Panc1 (cell line): ENCODE results near the gene TDRD7. TPM values are rescaled to one million over a fixed set of nuclear protein-coding genes. Genes with fewer than 3 reads are reported as not detected.

Experiments
- ATAC-seq: fragments of 200-7000 bp; cut with Tn5 transposase; 2 replicates; pipeline ENCODE4 v1.9.1; 2020; ENCODE audit warnings: mild to moderate bottlenecking, moderate library complexity
- BruUV-seq: library from RNA; stranded (reverse); fragments of 400-500 nt; replicated peaks from 2 replicates; lab custom pipeline; 2021; lab: Mats Ljungman, UMichigan
- CTCF ChIA-PET: fragments of 300-600 bp; sonication (Branson Sonifier 250); formaldehyde crosslinking; loops from one replicate; lab custom pipeline; 2022; ENCODE audit warnings: antibody characterized with exemption; lab: Charles Lee
- POLR2A ChIA-PET: fragments of 300-600 bp; sonication (Branson Sonifier 250); formaldehyde crosslinking; loops from one replicate; lab custom pipeline; 2022; ENCODE audit warnings: antibody characterized with exemption; lab: Charles Lee
- DNase-seq: peaks from one replicate; pipeline ENCODE4 v3.0.0-alpha.2; 2010; ENCODE audit warnings: low read depth, low spot score
- H3K27ac ChIP-seq: 2 replicates; pipeline ENCODE4 v1.5.1; 2011; ENCODE audit warnings: mild to moderate bottlenecking, low read length, inconsistent platforms
- H3K27me3 ChIP-seq: fragments of 200-500 bp; sonication (Bioruptor generic); 2 replicates; pipeline ENCODE4 v1.6.0; 2014; ENCODE audit warnings: low read length, inconsistent platforms; ENCODE audit not compliant: control insufficient read depth, insufficient read depth
- H3K36me3 ChIP-seq: fragments of 200-500 bp; sonication (Bioruptor generic); 2 replicates; pipeline ENCODE4 v1.5.1; 2014; ENCODE audit warnings: inconsistent platforms, mild to moderate bottlenecking, low read length, moderate library complexity; ENCODE audit not compliant: control insufficient read depth, insufficient read depth
- H3K4me1 ChIP-seq: 2 replicates; pipeline ENCODE4 v1.5.1; 2011; ENCODE audit warnings: inconsistent platforms, mild to moderate bottlenecking, low read length, moderate library complexity; ENCODE audit not compliant: control insufficient read depth, insufficient read depth
- H3K4me3 ChIP-seq, 2 experiments: 2 replicates each; pipeline ENCODE4 v1.5.1; 2011 to 2012; ENCODE audit warnings: low read depth in 2 of 2, low read length in 2 of 2, mild to moderate bottlenecking in 2 of 2, inconsistent platforms in 1 of 2, moderate library complexity in 1 of 2
- H3K9me3 ChIP-seq: fragments of 200-500 bp; sonication (Bioruptor generic); 2 replicates; pipeline ENCODE4 v1.5.1; 2014; ENCODE audit warnings: low read depth, mild to moderate bottlenecking, inconsistent platforms, low read length, moderate library complexity; ENCODE audit not compliant: control insufficient read depth, insufficient read depth
- POLR2AphosphoS5 ChIP-seq: IDR thresholded peaks from 2 replicates; pipeline ENCODE4 v1.6.1; 2012; ENCODE audit warnings: mild to moderate bottlenecking, low read depth, low read length, moderate library complexity
- SIN3A ChIP-seq: IDR thresholded peaks from 2 replicates; pipeline ENCODE4 v1.6.1; 2012; ENCODE audit warnings: low read depth, mild to moderate bottlenecking, low read length, moderate library complexity, borderline replicate concordance; ENCODE audit not compliant: insufficient read depth
- TCF7L2 ChIP-seq: IDR thresholded peaks from 2 replicates; pipeline ENCODE4 v1.6.1; 2011; ENCODE audit warnings: mild to moderate bottlenecking, low read depth, low read length, inconsistent platforms
- in situ Hi-C: cut with HindIII; loops from 2 replicates; pipeline ENCODE4 v1.10.0; 2016; ENCODE audit warnings: low sequenced_read_pairs, low pct_unique_long_range_greater_than_20kb
- intact Hi-C: fragments of 100-400 bp; cut with micrococcal nuclease; formaldehyde crosslinking; loops from one replicate; pipeline ENCODE4 v1.10.0; 2022; ENCODE audit not compliant: unreplicated experiment
- total RNA-seq: library from RNA; stranded (reverse); gene quantifications from one replicate; pipeline ENCODE4 v1.2.1, GENCODE V29; 2021; ENCODE audit not compliant: unreplicated experiment
- TF ChIP-seq, protein P1 (sequence below), 2 experiments: IDR thresholded peaks; 2 replicates each; pipeline ENCODE4 v1.6.1; 2011 to 2012; ENCODE audit warnings: low read depth in 2 of 2, control low read depth in 1 of 2, low read length in 1 of 2, mild to moderate bottlenecking in 1 of 2, moderate library complexity in 1 of 2; ENCODE audit not compliant: insufficient read depth in 1 of 2
- TF ChIP-seq, protein P2 (sequence below): fragments of 450-650 bp; IDR thresholded peaks from 2 replicates; pipeline ENCODE4 v1.5.1; 2017; ENCODE audit warnings: mild to moderate bottlenecking

TDRD7 gene
- total RNA-seq, 1 experiment from 2014 or later, result 10.6 TPM

- in situ Hi-C loops, result no loop called here
- no TSS peak for BruUV-seq
- ATAC-seq (no peak), DNase-seq (no peak)
- Histone ChIP-seq H3K4me1 (no peaks in the 10 kb centered on the region), H3K36me3 (peaks cover 3% of the 10 kb centered on the region; the same call in 1 of the 2 replicates), H3K27ac (no peak overlapping the region), H3K4me3 (no peak overlapping the region), H3K27me3 (peaks cover 5% of the 10 kb centered on the region), H3K9me3 (no peaks in the 10 kb centered on the region)
- ChIA-PET CTCF (interaction anchor here (0.6 kb wide), 1 partner anchor 129 kb away, joined by 6 read pairs; the partner anchor contains the start of gene TSTD2), POLR2A (no interaction called here)
- intact Hi-C loops, result no loop called here
- TF ChIP-seq TCF7L2, result no peak
- TF ChIP-seq, protein P1, sequence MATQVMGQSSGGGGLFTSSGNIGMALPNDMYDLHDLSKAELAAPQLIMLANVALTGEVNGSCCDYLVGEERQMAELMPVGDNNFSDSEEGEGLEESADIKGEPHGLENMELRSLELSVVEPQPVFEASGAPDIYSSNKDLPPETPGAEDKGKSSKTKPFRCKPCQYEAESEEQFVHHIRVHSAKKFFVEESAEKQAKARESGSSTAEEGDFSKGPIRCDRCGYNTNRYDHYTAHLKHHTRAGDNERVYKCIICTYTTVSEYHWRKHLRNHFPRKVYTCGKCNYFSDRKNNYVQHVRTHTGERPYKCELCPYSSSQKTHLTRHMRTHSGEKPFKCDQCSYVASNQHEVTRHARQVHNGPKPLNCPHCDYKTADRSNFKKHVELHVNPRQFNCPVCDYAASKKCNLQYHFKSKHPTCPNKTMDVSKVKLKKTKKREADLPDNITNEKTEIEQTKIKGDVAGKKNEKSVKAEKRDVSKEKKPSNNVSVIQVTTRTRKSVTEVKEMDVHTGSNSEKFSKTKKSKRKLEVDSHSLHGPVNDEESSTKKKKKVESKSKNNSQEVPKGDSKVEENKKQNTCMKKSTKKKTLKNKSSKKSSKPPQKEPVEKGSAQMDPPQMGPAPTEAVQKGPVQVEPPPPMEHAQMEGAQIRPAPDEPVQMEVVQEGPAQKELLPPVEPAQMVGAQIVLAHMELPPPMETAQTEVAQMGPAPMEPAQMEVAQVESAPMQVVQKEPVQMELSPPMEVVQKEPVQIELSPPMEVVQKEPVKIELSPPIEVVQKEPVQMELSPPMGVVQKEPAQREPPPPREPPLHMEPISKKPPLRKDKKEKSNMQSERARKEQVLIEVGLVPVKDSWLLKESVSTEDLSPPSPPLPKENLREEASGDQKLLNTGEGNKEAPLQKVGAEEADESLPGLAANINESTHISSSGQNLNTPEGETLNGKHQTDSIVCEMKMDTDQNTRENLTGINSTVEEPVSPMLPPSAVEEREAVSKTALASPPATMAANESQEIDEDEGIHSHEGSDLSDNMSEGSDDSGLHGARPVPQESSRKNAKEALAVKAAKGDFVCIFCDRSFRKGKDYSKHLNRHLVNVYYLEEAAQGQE (IDR thresholded peaks at IDR 0.05; ENCODE audit: insufficient read depth in 1 of 2, low read depth in 2 of 2, low read length in 1 of 2), result no peak
- no peak for TF ChIP-seq POLR2AphosphoS5
- TF ChIP-seq, protein P2, sequence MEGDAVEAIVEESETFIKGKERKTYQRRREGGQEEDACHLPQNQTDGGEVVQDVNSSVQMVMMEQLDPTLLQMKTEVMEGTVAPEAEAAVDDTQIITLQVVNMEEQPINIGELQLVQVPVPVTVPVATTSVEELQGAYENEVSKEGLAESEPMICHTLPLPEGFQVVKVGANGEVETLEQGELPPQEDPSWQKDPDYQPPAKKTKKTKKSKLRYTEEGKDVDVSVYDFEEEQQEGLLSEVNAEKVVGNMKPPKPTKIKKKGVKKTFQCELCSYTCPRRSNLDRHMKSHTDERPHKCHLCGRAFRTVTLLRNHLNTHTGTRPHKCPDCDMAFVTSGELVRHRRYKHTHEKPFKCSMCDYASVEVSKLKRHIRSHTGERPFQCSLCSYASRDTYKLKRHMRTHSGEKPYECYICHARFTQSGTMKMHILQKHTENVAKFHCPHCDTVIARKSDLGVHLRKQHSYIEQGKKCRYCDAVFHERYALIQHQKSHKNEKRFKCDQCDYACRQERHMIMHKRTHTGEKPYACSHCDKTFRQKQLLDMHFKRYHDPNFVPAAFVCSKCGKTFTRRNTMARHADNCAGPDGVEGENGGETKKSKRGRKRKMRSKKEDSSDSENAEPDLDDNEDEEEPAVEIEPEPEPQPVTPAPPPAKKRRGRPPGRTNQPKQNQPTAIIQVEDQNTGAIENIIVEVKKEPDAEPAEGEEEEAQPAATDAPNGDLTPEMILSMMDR, result no peak
- no peak for TF ChIP-seq SIN3A
Measured at GRCh38 chr9:97503862-97504210, 91.9 kb downstream of the TDRD7 start.

- in situ Hi-C loops (no loop called here), intact Hi-C loops (no loop called here)
- H3K36me3 ChIP-seq, result peaks cover 3% of the 10 kb centered on the region; the same call in 1 of the 2 replicates
- POLR2A ChIA-PET, result no interaction called here
- no peaks in the 10 kb centered on the region for H3K4me1 ChIP-seq
- no peaks in the 10 kb centered on the region for H3K9me3 ChIP-seq
- TF ChIP-seq, protein P2, result no peak
- TF ChIP-seq SIN3A, result no peak
- no peak for TF ChIP-seq POLR2AphosphoS5
- TF ChIP-seq TCF7L2, result no peak
- TF ChIP-seq, protein P1 (IDR thresholded peaks at IDR 0.05; ENCODE audit: insufficient read depth in 1 of 2, low read depth in 2 of 2, low read length in 1 of 2), result no peak
- no TSS peak for BruUV-seq
- CTCF ChIA-PET, result no interaction called here
- DNase-seq, result no peak
- no peak overlapping the region for H3K27ac ChIP-seq
- H3K27me3 ChIP-seq, result peaks cover 5% of the 10 kb centered on the region
- H3K4me3 ChIP-seq, result no peak overlapping the region
- ATAC-seq, result no peak
Measured at GRCh38 chr9:97504381-97505216, 92.7 kb downstream of the TDRD7 start.
